ENCODE results near the gene TAAR9.

- TF ChIP-seq CTCF (optimal IDR thresholded peaks at IDR 0.05 in 1 of 3, IDR thresholded peaks at IDR 0.05 in 1 of 3, conservative IDR thresholded peaks at IDR 0.05 in 1 of 3; ENCODE audit: extremely low read depth in 1 of 3, insufficient read depth in 2 of 3, low read length in 3 of 3) (no peak), EZH2 (IDR thresholded peaks at IDR 0.05; ENCODE audit: low read length) (no peak)
These were observed 30.5 kb downstream of the TAAR9 start for GRCh38 chr6:132568611-132569010.
